ENCODE measurements around the gene ARSB. TPM values are rescaled to one million over a fixed set of nuclear protein-coding genes. Genes with fewer than 3 reads are reported as not detected.

Gene ARSB
- total and polyA plus RNA-seq, 9 donors: 3.1 to 10.6 (median 7.6) TPM

GRCh38 chr5:78956901-78957300 is 28.2 kb downstream of the ARSB start:
- Histone ChIP-seq H3K4me1 (ENCODE audit: insufficient read depth) (no peaks in the 10 kb centered on the region), H3K27me3 (no peaks in the 10 kb centered on the region), H3K27ac (no peak overlapping the region), H3K9me3 (no peaks in the 10 kb centered on the region), H3K4me3 (no peak overlapping the region), H3K36me3 (no peaks in the 10 kb centered on the region)
- no peak for DNase-seq
- intact Hi-C loops (cut with DNase I): no loop called here
- TF ChIP-seq CTCF (IDR thresholded peaks at IDR 0.05): no peak
- TF ChIP-seq POLR2A (IDR thresholded peaks at IDR 0.05): no peak
- TF ChIP-seq EP300 (IDR thresholded peaks at IDR 0.05): no peak
- 56 to 74% (median 67%) methylated on average over 1 of the region's 1 CpG for WGBS, 3 donors

- intact Hi-C loops (cut with DNase I): no loop called here
- Histone ChIP-seq H3K27me3 (no peaks in the 10 kb centered on the region), H3K9me3 (no peaks in the 10 kb centered on the region), H3K36me3 (no peaks in the 10 kb centered on the region), H3K4me1 (ENCODE audit: insufficient read depth) (no peaks in the 10 kb centered on the region), H3K4me3 (no peak overlapping the region), H3K27ac (no peak overlapping the region)
- no peak for TF ChIP-seq POLR2A (IDR thresholded peaks at IDR 0.05)
- TF ChIP-seq CTCF (IDR thresholded peaks at IDR 0.05): no peak
- TF ChIP-seq EP300 (IDR thresholded peaks at IDR 0.05): no peak
- 85 to 91% (median 88%) methylated on average over 4 of the region's 4 CpGs for WGBS, 3 donors
- DNase-seq: no peak
These were observed 31.9 kb downstream of the ARSB start for GRCh38 chr5:78953092-78953800.

- Histone ChIP-seq H3K4me3 (no peak overlapping the region), H3K27ac (no peak overlapping the region), H3K4me1 (ENCODE audit: insufficient read depth) (peaks cover 2% of the 10 kb centered on the region), H3K36me3 (no peaks in the 10 kb centered on the region), H3K9me3 (no peaks in the 10 kb centered on the region), H3K27me3 (no peaks in the 10 kb centered on the region)
- WGBS, 3 donors: 24 to 44% (median 43%) methylated on average over 9 of the region's 9 CpGs
- no peak for TF ChIP-seq POLR2A (IDR thresholded peaks at IDR 0.05)
- TF ChIP-seq CTCF (IDR thresholded peaks at IDR 0.05): no peak
- no peak for TF ChIP-seq EP300 (IDR thresholded peaks at IDR 0.05)
- no peak for DNase-seq
- intact Hi-C loops (cut with DNase I): loop anchor here in 1 of 4 donors (1.0 kb wide), 1 partner anchor 37 kb away; no protein-coding TSS in a partner anchor
These were observed 54.4 kb downstream of the ARSB start for GRCh38 chr5:78930721-78931120.

- Histone ChIP-seq H3K4me1 (ENCODE audit: insufficient read depth) (peaks cover 2% of the 10 kb centered on the region), H3K36me3 (no peaks in the 10 kb centered on the region), H3K27me3 (no peaks in the 10 kb centered on the region), H3K27ac (no peak overlapping the region), H3K9me3 (no peaks in the 10 kb centered on the region), H3K4me3 (no peak overlapping the region)
- DNase-seq: no peak
- 80 to 99% (median 95%) methylated on average over 4 of the region's 4 CpGs for WGBS, 3 donors
- no peak for TF ChIP-seq POLR2A (IDR thresholded peaks at IDR 0.05)
- no peak for TF ChIP-seq EP300 (IDR thresholded peaks at IDR 0.05)
- TF ChIP-seq CTCF (IDR thresholded peaks at IDR 0.05): no peak
- intact Hi-C loops (cut with DNase I): loop anchor here in 2 of 4 donors (1.0 to 10.0 kb wide), 2 partner anchors 37 to 395 kb away; no protein-coding TSS in a partner anchor
These were observed 55.3 kb downstream of the ARSB start for GRCh38 chr5:78929833-78930232.
